Upper lobe of right lung (tissue), 1 donor: Measurements from ENCODE around the gene SLC9A9. TPM values are rescaled to one million over a fixed set of nuclear protein-coding genes. Genes with fewer than 3 reads are reported as not detected.

Experiments used
- ATAC-seq: fragments of 200-7000 bp; cut with Tn5 transposase; one replicate; pipeline ENCODE4 v1.9.1; 2020; ENCODE audit warnings: mild to moderate bottlenecking, moderate library complexity
- DNase-seq: peaks from one replicate; pipeline ENCODE4 v3.0.0-alpha.2; 2020
- H3K27ac ChIP-seq: fragments of 200-600 bp; one replicate; pipeline ENCODE4 v1.8.0; 2022
- H3K27me3 ChIP-seq: fragments of 200-600 bp; one replicate; pipeline ENCODE4 v1.8.0; 2022; ENCODE audit warnings: mild to moderate bottlenecking
- H3K36me3 ChIP-seq: fragments of 200-600 bp; one replicate; pipeline ENCODE4 v1.8.0; 2022
- H3K4me1 ChIP-seq: fragments of 200-600 bp; one replicate; pipeline ENCODE4 v1.8.0; 2022
- H3K4me3 ChIP-seq: fragments of 200-600 bp; one replicate; pipeline ENCODE4 v1.8.0; 2022; ENCODE audit warnings: mild to moderate bottlenecking
- H3K9me3 ChIP-seq: fragments of 200-600 bp; one replicate; pipeline ENCODE4 v1.8.0; 2022
- CTCF ChIP-seq: fragments of 200-600 bp; IDR thresholded peaks from one replicate; pipeline ENCODE4 v1.8.0; 2022; ENCODE audit warnings: antibody characterized with exemption
- intact Hi-C: fragments of 100-400 bp; cut with DNase I; formaldehyde crosslinking; loops from one replicate; pipeline ENCODE4 v1.11.0; 2022
- total RNA-seq: library from RNA; stranded (reverse); fragmentation: NEBNext Ultra II Directional; extraction: Animal tissue kit (Norgen Biotek cat#: 25700); gene quantifications from one replicate; pipeline ENCODE4 v1.2.1, GENCODE V29; 2021
- donor health status: DM: no; HTN: yes; CAD: no; lungs with severe emphysema.

The SLC9A9 gene
- total RNA-seq, 1 donor from 2014 or later, result 13.3 TPM

GRCh38 chr3:143658861-143659260 lies 189.4 kb downstream of the SLC9A9 start:
- no peak overlapping the region for H3K27ac ChIP-seq
- ATAC-seq, result no peak

GRCh38 chr3:143658116-143658515 lies 190.2 kb downstream of the SLC9A9 start:
- no peak for TF ChIP-seq CTCF
- H3K4me3 ChIP-seq, result no peak overlapping the region
- H3K9me3 ChIP-seq, result no peaks in the 10 kb centered on the region
- no peaks in the 10 kb centered on the region for H3K36me3 ChIP-seq
- no peaks in the 10 kb centered on the region for H3K4me1 ChIP-seq
- DNase-seq (no peak), ATAC-seq (no peak)
- no peak overlapping the region for H3K27ac ChIP-seq
- no peaks in the 10 kb centered on the region for H3K27me3 ChIP-seq
- intact Hi-C loops, result no loop called here

More at GRCh38 chr3:143658861-143659260, 189.4 kb downstream of the SLC9A9 start:
- DNase-seq, result no peak
- intact Hi-C loops, result no loop called here
- no peak overlapping the region for H3K4me3 ChIP-seq
- no peaks in the 10 kb centered on the region for H3K9me3 ChIP-seq
- TF ChIP-seq CTCF, result no peak
- no peaks in the 10 kb centered on the region for H3K27me3 ChIP-seq
- H3K36me3 ChIP-seq, result no peaks in the 10 kb centered on the region
- H3K4me1 ChIP-seq, result no peaks in the 10 kb centered on the region

GRCh38 chr3:143657391-143657790 lies 190.9 kb downstream of the SLC9A9 start:
- ATAC-seq (no peak), DNase-seq (no peak)
- intact Hi-C loops, result no loop called here

GRCh38 chr3:143654906-143655305 lies 193.4 kb downstream of the SLC9A9 start:
- Histone ChIP-seq H3K4me3 (no peak overlapping the region), H3K9me3 (no peaks in the 10 kb centered on the region), H3K27ac (no peak overlapping the region), H3K27me3 (no peaks in the 10 kb centered on the region), H3K4me1 (no peaks in the 10 kb centered on the region), H3K36me3 (no peaks in the 10 kb centered on the region)
- TF ChIP-seq CTCF, result no peak
- no peak for ATAC-seq
- intact Hi-C loops, result no loop called here
- DNase-seq, result no peak

More at GRCh38 chr3:143657391-143657790, 190.9 kb downstream of the SLC9A9 start:
- TF ChIP-seq CTCF, result no peak
- Histone ChIP-seq H3K27ac (no peak overlapping the region), H3K9me3 (no peaks in the 10 kb centered on the region), H3K4me3 (no peak overlapping the region), H3K4me1 (no peaks in the 10 kb centered on the region), H3K27me3 (no peaks in the 10 kb centered on the region), H3K36me3 (no peaks in the 10 kb centered on the region)

- no peaks in the 10 kb centered on the region for H3K36me3 ChIP-seq
- no peaks in the 10 kb centered on the region for H3K4me1 ChIP-seq
- no peak for TF ChIP-seq CTCF
- ATAC-seq (no peak), DNase-seq (no peak)
- H3K9me3 ChIP-seq, result no peaks in the 10 kb centered on the region
- no peak overlapping the region for H3K4me3 ChIP-seq
- no peak overlapping the region for H3K27ac ChIP-seq
- H3K27me3 ChIP-seq, result no peaks in the 10 kb centered on the region
- intact Hi-C loops, result no loop called here
Observed at GRCh38 chr3:143653935-143654334, 194.3 kb downstream of the SLC9A9 start.

GRCh38 chr3:143653493-143653892 lies 194.8 kb downstream of the SLC9A9 start:
- DNase-seq (no peak), ATAC-seq (no peak)
- H3K4me1 ChIP-seq, result no peaks in the 10 kb centered on the region
- H3K27me3 ChIP-seq, result no peaks in the 10 kb centered on the region
- TF ChIP-seq CTCF, result no peak
- H3K36me3 ChIP-seq, result no peaks in the 10 kb centered on the region
- no peaks in the 10 kb centered on the region for H3K9me3 ChIP-seq
- no peak overlapping the region for H3K4me3 ChIP-seq
- intact Hi-C loops, result no loop called here
- H3K27ac ChIP-seq, result no peak overlapping the region
